Activated T-helper 1 cell treated with Interleukin-2 at 50 U/mL for 16 hours (primary cell): ENCODE data around the gene KRT81.
"Not testable (repeated sequence)": the region's sequence is repeated elsewhere in the genome, so short reads cannot be mapped to it uniquely, and the experiment has no call there.

Experiments
- DNase-seq: peaks from one replicate; pipeline ENCODE4 v3.0.0-alpha.2; 2020; ENCODE audit warnings: low read depth

KRT81 gene

DNA sequence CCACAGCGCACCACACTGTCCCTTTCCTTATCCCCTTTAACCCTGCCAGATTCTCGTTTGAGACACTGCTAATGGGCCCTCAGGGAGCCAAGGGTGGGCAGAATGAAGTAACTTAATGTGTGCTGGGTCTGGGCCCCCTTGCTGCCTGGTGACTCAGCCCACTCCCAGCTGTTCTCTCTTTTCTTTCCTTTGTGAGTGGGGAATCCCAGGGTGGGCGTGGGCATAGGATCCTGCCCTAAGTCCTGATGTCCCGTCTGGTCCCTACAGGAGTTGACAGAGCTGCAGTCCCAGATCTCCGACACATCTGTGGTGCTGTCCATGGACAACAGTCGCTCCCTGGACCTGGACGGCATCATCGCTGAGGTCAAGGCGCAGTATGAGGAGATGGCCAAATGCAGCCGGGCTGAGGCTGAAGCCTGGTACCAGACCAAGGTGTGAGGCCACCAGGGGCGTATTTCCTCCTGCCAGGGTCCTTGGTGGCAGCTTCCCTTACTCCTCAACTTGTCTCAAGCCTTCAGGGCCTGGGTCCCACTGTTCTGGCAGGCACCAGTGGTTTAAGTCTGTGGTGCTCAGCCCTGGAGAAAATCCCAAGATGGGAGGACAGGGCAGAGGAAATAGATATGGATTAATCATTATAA is 50.0 kb downstream of the KRT81 start:
- DNase-seq, result no peak

DNA sequence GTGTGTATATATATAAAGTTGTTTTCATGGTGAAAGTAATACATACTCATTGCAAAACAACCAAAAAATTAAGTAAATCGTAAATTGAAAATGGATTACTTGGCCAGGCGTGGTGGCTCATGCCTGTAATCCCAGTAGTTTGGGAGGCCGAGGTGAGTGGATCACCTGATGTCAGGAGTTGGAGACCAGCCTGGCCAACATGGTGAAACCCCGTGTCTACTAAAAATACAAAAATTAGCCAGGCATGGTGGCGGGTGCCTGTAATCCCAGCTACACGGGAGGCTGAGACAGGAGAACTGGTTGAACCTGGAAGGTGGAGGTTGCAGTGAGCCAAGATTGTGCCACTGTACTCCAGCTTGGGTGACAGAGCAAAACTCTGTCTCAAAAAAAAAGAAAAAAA is 51.1 kb downstream of the KRT81 start:
- DNase-seq, result not testable (repeated sequence)

DNA sequence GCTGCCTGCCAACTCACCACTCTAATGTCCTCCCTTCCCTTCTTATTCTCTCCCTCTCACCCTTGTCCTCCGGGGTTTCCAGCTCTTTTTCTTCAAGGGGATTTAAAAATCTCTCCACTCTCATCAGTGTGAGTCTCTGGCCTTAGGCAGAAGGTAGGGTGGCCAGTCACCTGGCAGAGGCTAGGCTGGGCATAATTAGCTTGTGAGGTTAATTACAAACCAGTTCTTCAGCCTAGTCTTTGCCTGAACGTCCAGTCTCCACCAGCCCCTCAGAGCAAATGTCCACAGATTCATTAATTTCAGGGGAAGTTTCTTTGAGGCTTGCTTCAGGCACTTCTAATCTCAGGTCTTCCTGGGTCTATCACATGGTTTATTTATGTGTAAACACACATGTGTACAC is 51.6 kb downstream of the KRT81 start:
- no peak for DNase-seq

DNA sequence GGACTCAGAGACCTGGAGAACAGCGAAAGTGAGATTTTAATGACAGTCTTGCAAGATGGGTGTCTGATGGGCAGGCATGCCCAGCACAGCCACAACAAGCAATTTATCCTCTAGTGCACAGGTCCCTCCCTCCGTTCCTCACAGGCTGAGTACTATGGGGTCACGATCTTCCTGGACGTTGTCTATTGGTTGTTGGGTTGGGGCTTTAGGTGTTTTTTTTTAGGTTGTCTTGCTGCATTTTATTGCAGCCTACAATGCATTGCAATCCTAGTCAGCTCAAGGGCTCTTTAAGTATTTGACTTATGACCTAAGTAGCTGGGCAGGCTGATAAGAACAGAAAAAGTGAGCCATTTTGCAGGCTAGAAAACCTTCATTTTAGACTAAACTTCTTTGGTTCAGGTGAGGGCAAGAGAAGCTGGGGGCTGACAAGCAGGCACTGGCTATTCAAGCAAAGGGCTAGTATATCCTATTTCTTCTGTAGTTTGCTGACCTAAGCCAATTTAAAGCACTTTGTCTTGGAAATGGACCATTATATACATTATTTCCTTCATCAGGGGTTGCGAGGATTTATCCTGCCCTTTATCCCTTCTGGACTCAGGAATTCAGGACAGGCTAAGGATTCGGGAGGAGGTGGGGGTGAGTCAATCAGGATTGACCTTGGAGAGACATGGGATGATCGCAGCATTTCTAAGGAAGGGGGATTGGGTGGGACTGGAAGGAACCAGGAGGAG is 52.3 kb downstream of the KRT81 start:
- no peak for DNase-seq

DNA sequence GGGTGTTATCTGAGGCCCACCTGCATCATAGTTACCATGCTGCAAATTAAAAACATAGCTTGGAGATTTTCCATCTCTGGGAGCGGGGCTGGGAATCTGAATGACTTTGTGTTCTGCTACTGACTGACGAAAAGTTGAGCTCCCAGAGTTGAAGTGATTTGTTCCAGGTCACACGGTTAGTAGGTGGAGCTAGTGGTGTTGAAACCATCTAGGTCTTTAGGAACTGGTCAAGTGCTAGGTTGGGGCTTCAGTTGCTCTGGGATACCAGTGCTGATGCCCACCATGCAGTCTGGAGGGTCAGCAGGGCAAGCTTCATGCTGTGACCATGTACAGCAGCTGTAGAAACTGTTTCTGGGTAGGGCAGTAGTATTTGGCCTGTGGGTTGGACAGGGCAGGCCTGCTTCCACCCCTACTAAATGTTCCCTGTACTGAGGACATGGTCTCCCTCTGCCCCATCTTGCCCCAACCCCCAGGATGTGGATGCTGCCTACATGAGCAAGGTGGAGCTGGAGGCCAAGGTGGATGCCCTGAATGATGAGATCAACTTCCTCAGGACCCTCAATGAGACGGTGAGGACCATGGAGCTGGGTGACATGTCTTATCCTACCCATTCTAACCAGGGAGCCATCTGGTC is 53.0 kb downstream of the KRT81 start:
- no peak for DNase-seq

DNA sequence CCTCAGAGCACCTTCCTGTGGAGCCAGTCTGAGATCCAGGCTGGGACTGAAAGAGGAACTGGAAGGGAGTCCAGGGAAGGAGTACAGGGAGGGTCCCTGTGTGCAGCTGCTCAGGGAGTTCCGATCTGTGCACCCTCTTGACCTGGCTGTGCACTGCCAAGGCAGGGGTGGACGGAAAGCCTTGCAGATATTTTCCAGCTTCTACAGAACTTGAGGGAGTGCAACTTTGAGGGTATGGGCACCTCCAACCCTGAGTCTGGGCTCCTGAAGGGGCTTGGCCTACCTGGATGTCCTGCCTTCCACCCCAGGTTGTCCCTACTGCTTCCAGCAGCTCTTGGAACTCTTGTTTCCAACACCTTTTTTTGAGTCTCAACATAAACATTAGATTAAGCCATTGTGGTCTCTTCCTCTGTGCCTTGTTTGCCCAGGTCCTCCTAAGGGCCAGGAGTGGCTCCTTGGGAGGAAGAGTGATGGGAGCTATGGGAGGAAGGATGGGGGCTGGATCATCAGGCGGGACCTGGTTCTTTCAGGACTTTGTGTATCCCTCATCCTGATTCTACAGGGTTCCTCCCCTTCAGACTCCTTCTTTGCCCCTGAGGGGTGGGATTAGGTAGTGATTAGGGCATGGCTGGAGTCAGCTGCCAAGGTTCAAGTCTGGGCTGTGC is 54.8 kb downstream of the KRT81 start:
- no peak for DNase-seq
